B cell (primary cell): ENCODE data around the gene GEMIN5.

Experiments
- EZH2 ChIP-seq: IDR thresholded peaks from 2 replicates; pipeline ENCODE4 v1.6.1; 2012; ENCODE audit warnings: borderline replicate concordance, low read depth, mild to moderate bottlenecking, moderate library complexity, low read length; ENCODE audit not compliant: insufficient read depth, poor library complexity, severe bottlenecking
- TF ChIP-seq, protein P1 (sequence below): fragments of 200-600 bp; IDR thresholded peaks from one replicate; pipeline ENCODE4 v1.8.0; 2022; ENCODE audit warnings: antibody characterized with exemption, mild to moderate bottlenecking

DNA sequence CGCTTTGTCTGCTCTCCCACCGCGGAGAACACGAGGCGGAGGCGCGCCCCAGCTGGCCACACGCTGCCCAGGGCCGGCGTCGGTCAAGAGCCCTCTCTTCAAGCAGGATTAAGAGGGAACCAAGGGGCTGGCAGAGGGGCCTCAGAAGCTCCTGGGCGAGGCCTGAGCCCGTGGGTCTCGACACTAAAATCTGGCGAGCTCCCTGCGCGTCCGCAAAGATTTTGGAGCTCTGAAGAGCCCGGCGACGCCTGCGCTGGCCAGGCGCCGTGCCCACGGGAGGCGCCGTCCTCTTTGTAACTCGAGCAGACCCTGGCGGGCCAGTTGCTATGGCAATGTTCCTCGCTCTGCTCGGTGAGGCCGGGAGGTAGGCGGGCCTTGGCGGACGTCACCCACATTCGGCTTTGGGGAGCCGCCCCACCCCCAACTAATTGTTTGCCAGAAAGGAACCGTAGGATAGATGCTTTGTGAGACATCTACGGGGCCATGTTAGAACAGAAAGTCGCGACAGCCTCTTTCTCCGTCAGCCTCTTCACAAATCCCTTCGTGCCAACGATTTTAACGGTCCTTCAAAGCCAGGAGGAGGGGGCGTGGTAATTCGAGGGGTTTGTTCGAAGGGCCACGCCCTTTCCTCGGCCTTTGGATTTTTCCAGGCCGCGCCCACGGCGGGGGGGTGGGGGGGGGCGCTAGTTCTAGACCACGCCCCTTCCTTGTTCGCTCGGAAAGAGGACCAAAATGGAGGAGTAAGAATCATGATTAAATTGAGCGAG is 80.3 kb downstream of the GEMIN5 start:
- TF ChIP-seq, protein P1, sequence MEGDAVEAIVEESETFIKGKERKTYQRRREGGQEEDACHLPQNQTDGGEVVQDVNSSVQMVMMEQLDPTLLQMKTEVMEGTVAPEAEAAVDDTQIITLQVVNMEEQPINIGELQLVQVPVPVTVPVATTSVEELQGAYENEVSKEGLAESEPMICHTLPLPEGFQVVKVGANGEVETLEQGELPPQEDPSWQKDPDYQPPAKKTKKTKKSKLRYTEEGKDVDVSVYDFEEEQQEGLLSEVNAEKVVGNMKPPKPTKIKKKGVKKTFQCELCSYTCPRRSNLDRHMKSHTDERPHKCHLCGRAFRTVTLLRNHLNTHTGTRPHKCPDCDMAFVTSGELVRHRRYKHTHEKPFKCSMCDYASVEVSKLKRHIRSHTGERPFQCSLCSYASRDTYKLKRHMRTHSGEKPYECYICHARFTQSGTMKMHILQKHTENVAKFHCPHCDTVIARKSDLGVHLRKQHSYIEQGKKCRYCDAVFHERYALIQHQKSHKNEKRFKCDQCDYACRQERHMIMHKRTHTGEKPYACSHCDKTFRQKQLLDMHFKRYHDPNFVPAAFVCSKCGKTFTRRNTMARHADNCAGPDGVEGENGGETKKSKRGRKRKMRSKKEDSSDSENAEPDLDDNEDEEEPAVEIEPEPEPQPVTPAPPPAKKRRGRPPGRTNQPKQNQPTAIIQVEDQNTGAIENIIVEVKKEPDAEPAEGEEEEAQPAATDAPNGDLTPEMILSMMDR: no peak
- TF ChIP-seq EZH2: no peak
